Activated naive CD8-positive, alpha-beta T cell treated with anti-CD3 and anti-CD28 coated beads, Interleukin-2, amount 10 ng/mL, durations not matched to agents 7 days and 5 days (primary cell): ENCODE data around the gene FCMR. TPM values are rescaled to one million over a fixed set of nuclear protein-coding genes. Genes with fewer than 3 reads are reported as not detected.

ENCODE experiments used
- ATAC-seq: fragments of 150-1000 bp; cut with Tn5 transposase; one replicate; pipeline ENCODE4 v1.10.0; 2021; ENCODE audit warnings: low read depth, moderate library complexity
- POLR2A ChIA-PET: fragments of 350-600 bp; sonication (Branson Sonifier 250); formaldehyde crosslinking; loops from one replicate; lab custom pipeline; 2021; ENCODE audit warnings: antibody characterized with exemption; lab: Charles Lee
- DNase-seq: peaks from one replicate; pipeline ENCODE4 v3.0.0; 2021
- H3K27ac Mint-ChIP-seq: one replicate; pipeline ENCODE4 v1.8.0; 2022; ENCODE audit warnings: mild to moderate bottlenecking, mixed read lengths
- H3K27me3 Mint-ChIP-seq: one replicate; pipeline ENCODE4 v1.8.0; 2022; ENCODE audit warnings: mild to moderate bottlenecking, moderate library complexity, mixed read lengths
- H3K36me3 Mint-ChIP-seq: one replicate; pipeline ENCODE4 v1.8.0; 2021; ENCODE audit warnings: mild to moderate bottlenecking, mixed read lengths
- H3K4me1 Mint-ChIP-seq: one replicate; pipeline ENCODE4 v1.8.0; 2021; ENCODE audit warnings: mixed read lengths
- H3K4me3 Mint-ChIP-seq: one replicate; pipeline ENCODE4 v1.8.0; 2022; ENCODE audit warnings: mild to moderate bottlenecking, moderate library complexity, mixed read lengths
- H3K9me3 Mint-ChIP-seq: one replicate; pipeline ENCODE4 v1.8.0; 2021; ENCODE audit warnings: mixed read lengths
- total RNA-seq, 2 experiments: library from RNA; stranded (reverse); gene quantifications; one replicate each; pipeline ENCODE4 v1.2.3, GENCODE V29; 2021

The FCMR gene
- total RNA-seq, 2 experiments from 2014 or later = 145 to 159 TPM

GRCh38 chr1:206898915-206899431 lies 22.8 kb downstream of the FCMR start:
- Mint-ChIP-seq H3K27me3 (no peaks in the 10 kb centered on the region), H3K4me3 (no peak overlapping the region), H3K36me3 (peaks cover 11% of the 10 kb centered on the region), H3K9me3 (no peaks in the 10 kb centered on the region), H3K27ac (no peak overlapping the region), H3K4me1 (peaks cover 2% of the 10 kb centered on the region)
- ATAC-seq (no peak), DNase-seq (no peak)
- POLR2A ChIA-PET = no interaction called here

- POLR2A ChIA-PET = interaction anchor here (0.7 kb wide), 1 partner anchor 138 kb away, joined by 3 read pairs; no protein-coding TSS in a partner anchor
Observed at GRCh38 chr1:206898089-206898914, 23.4 kb downstream of the FCMR start.

GRCh38 chr1:206897175-206897574 lies 24.6 kb downstream of the FCMR start, which contains the start of gene IL24:
TSS of gene IL24 (plus strand) at chr1:206897443. CDS start at chr1:206897833, 390 bp downstream.
- POLR2A ChIA-PET = interaction anchor here (0.5 to 1.2 kb wide), 3 partner anchors 9 to 399 kb away, joined by 3 to 4 read pairs (median 3); no protein-coding TSS in a partner anchor
- H3K9me3 Mint-ChIP-seq = no peaks in the 10 kb centered on the region
- DNase-seq (no peak), ATAC-seq (no peak)
- no peaks in the 10 kb centered on the region for H3K27me3 Mint-ChIP-seq
- H3K4me1 Mint-ChIP-seq = peaks cover 2% of the 10 kb centered on the region
- H3K36me3 Mint-ChIP-seq = peaks cover 3% of the 10 kb centered on the region
- no peak within 1 kb of the TSS for H3K4me3 Mint-ChIP-seq
- H3K27ac Mint-ChIP-seq = no peak within 1 kb of the TSS

More at GRCh38 chr1:206898089-206898914, 23.4 kb downstream of the FCMR start:
- DNase-seq (no peak), ATAC-seq (no peak)
- no peak overlapping the region for H3K27ac Mint-ChIP-seq
- H3K9me3 Mint-ChIP-seq = no peaks in the 10 kb centered on the region
- H3K27me3 Mint-ChIP-seq = no peaks in the 10 kb centered on the region
- H3K4me1 Mint-ChIP-seq = peaks cover 2% of the 10 kb centered on the region
- no peak overlapping the region for H3K4me3 Mint-ChIP-seq
- peaks cover 4% of the 10 kb centered on the region for H3K36me3 Mint-ChIP-seq

- POLR2A ChIA-PET = interaction anchor here (1.0 to 1.2 kb wide), 2 partner anchors 10 to 13 kb away, joined by 3 to 4 read pairs; no protein-coding TSS in a partner anchor
- Mint-ChIP-seq H3K4me1 (peaks cover 2% of the 10 kb centered on the region), H3K4me3 (no peak overlapping the region), H3K9me3 (no peaks in the 10 kb centered on the region), H3K36me3 (peaks cover 3% of the 10 kb centered on the region), H3K27ac (no peak overlapping the region), H3K27me3 (no peaks in the 10 kb centered on the region)
- ATAC-seq (no peak), DNase-seq (no peak)
Observed at GRCh38 chr1:206896261-206896660, 25.5 kb downstream of the FCMR start.

GRCh38 chr1:206895837-206896242 lies 25.9 kb downstream of the FCMR start:
- POLR2A ChIA-PET = interaction anchor here (1.2 kb wide), 1 partner anchor 14 kb away, joined by 3 read pairs; no protein-coding TSS in a partner anchor
- H3K27me3 Mint-ChIP-seq = no peaks in the 10 kb centered on the region
- DNase-seq = no peak

GRCh38 chr1:206895325-206895724 lies 26.4 kb downstream of the FCMR start:
- H3K9me3 Mint-ChIP-seq = peaks cover 3% of the 10 kb centered on the region
- no peak for DNase-seq

More at GRCh38 chr1:206895837-206896242, 25.9 kb downstream of the FCMR start:
- peaks cover 1% of the 10 kb centered on the region for H3K36me3 Mint-ChIP-seq
- no peak overlapping the region for H3K27ac Mint-ChIP-seq
- no peak for ATAC-seq
- peaks cover 5% of the 10 kb centered on the region for H3K4me1 Mint-ChIP-seq
- H3K9me3 Mint-ChIP-seq = peaks cover 3% of the 10 kb centered on the region
- H3K4me3 Mint-ChIP-seq = no peak overlapping the region

GRCh38 chr1:206893380-206893779 lies 28.4 kb downstream of the FCMR start:
- no peaks in the 10 kb centered on the region for H3K36me3 Mint-ChIP-seq
- H3K27ac Mint-ChIP-seq = no peak overlapping the region
- H3K27me3 Mint-ChIP-seq = no peaks in the 10 kb centered on the region
- peaks cover 3% of the 10 kb centered on the region for H3K9me3 Mint-ChIP-seq
- ATAC-seq (no peak), DNase-seq (no peak)
- POLR2A ChIA-PET = no interaction called here
- peaks cover 11% of the 10 kb centered on the region for H3K4me1 Mint-ChIP-seq
- no peak overlapping the region for H3K4me3 Mint-ChIP-seq

More at GRCh38 chr1:206895325-206895724, 26.4 kb downstream of the FCMR start:
- POLR2A ChIA-PET = no interaction called here
- H3K36me3 Mint-ChIP-seq = no peaks in the 10 kb centered on the region
- H3K27ac Mint-ChIP-seq = no peak overlapping the region
- no peak for ATAC-seq
- peaks cover 8% of the 10 kb centered on the region for H3K4me1 Mint-ChIP-seq
- H3K27me3 Mint-ChIP-seq = no peaks in the 10 kb centered on the region
- H3K4me3 Mint-ChIP-seq = no peak overlapping the region

- Mint-ChIP-seq H3K9me3 (peaks cover 3% of the 10 kb centered on the region), H3K27me3 (no peaks in the 10 kb centered on the region), H3K4me1 (peaks cover 13% of the 10 kb centered on the region), H3K4me3 (no peak overlapping the region), H3K36me3 (peaks cover 2% of the 10 kb centered on the region), H3K27ac (no peak overlapping the region)
- POLR2A ChIA-PET = interaction anchor here (0.6 kb wide), 1 partner anchor 252 kb away, joined by 4 read pairs; no protein-coding TSS in a partner anchor
- ATAC-seq (no peak), DNase-seq (no peak)
Observed at GRCh38 chr1:206892351-206892984, 29.3 kb downstream of the FCMR start.

- H3K4me3 Mint-ChIP-seq = no peak overlapping the region
- no peaks in the 10 kb centered on the region for H3K27me3 Mint-ChIP-seq
- POLR2A ChIA-PET = interaction anchor here (0.6 kb wide), 1 partner anchor 120 kb away, joined by 4 read pairs; no protein-coding TSS in a partner anchor
- ATAC-seq (no peak), DNase-seq (no peak)
- peaks cover 13% of the 10 kb centered on the region for H3K4me1 Mint-ChIP-seq
- H3K36me3 Mint-ChIP-seq = peaks cover 2% of the 10 kb centered on the region
- no peak overlapping the region for H3K27ac Mint-ChIP-seq
- peaks cover 3% of the 10 kb centered on the region for H3K9me3 Mint-ChIP-seq
Observed at GRCh38 chr1:206891412-206891811, 30.3 kb downstream of the FCMR start.

- Mint-ChIP-seq H3K4me1 (peaks cover 13% of the 10 kb centered on the region), H3K9me3 (peaks cover 3% of the 10 kb centered on the region), H3K27me3 (no peaks in the 10 kb centered on the region), H3K27ac (no peak overlapping the region), H3K36me3 (peaks cover 2% of the 10 kb centered on the region), H3K4me3 (no peak overlapping the region)
- DNase-seq = no peak
- no peak for ATAC-seq
- POLR2A ChIA-PET = interaction anchor here (0.6 kb wide), 1 partner anchor 121 kb away, joined by 4 read pairs; no protein-coding TSS in a partner anchor
Observed at GRCh38 chr1:206890125-206891060, 31.3 kb downstream of the FCMR start.

- Mint-ChIP-seq H3K9me3 (peaks cover 3% of the 10 kb centered on the region), H3K4me1 (peaks cover 11% of the 10 kb centered on the region), H3K27ac (no peak overlapping the region), H3K36me3 (peaks cover 2% of the 10 kb centered on the region), H3K4me3 (no peak overlapping the region), H3K27me3 (no peaks in the 10 kb centered on the region)
- POLR2A ChIA-PET = no interaction called here
- DNase-seq (no peak), ATAC-seq (no peak)
Observed at GRCh38 chr1:206887701-206888100, 34.0 kb downstream of the FCMR start.

GRCh38 chr1:206886831-206887230 lies 34.9 kb downstream of the FCMR start:
- H3K4me3 Mint-ChIP-seq = no peak overlapping the region
- POLR2A ChIA-PET = no interaction called here
- ATAC-seq (no peak), DNase-seq (no peak)
- H3K4me1 Mint-ChIP-seq = peaks cover 11% of the 10 kb centered on the region
- no peak overlapping the region for H3K27ac Mint-ChIP-seq
- no peaks in the 10 kb centered on the region for H3K27me3 Mint-ChIP-seq
- peaks cover 2% of the 10 kb centered on the region for H3K36me3 Mint-ChIP-seq
- peaks cover 4% of the 10 kb centered on the region for H3K9me3 Mint-ChIP-seq
